Peyer's patch (tissue), 4 donors: ENCODE measurements around the gene PLCL2. TPM values are rescaled to one million over a fixed set of nuclear protein-coding genes. Genes with fewer than 3 reads are reported as not detected.
"Not testable (repeated sequence)": the region's sequence is repeated elsewhere in the genome, so short reads cannot be mapped to it uniquely, and the experiment has no call there.

Source experiments
- DNase-seq, 3 donors: peaks; one replicate each; pipeline ENCODE4 v3.0.0-alpha.2; 2017 to 2019
- H3K27ac ChIP-seq, 4 donors: fragments of 200-600 bp; sonication (generic); one replicate each; pipeline ENCODE4 v1.5.1; 2016 to 2019
- H3K27me3 ChIP-seq, 2 donors: fragments of 200-600 bp; sonication (generic); one replicate each; pipeline ENCODE4 v1.5.1; 2019
- H3K36me3 ChIP-seq, 3 donors: fragments of 200-600 bp; sonication (generic); one replicate each; pipeline ENCODE4 v1.5.1; 2016 to 2019
- H3K4me1 ChIP-seq, 4 donors: fragments of 200-600 bp; sonication (generic); one replicate each; pipeline ENCODE4 v1.5.1; 2016 to 2019
- H3K4me3 ChIP-seq, 4 donors: fragments of 200-600 bp; sonication (generic); 1 replicate in 3 of 4; 2 replicates in 1 of 4; pipeline ENCODE4 v1.5.1; 2016 to 2019; ENCODE audit warnings: mild to moderate bottlenecking in 1 of 4
- H3K9me3 ChIP-seq, 4 donors: fragments of 200-600 bp; sonication (generic); one replicate each; pipeline ENCODE4 v1.5.1; 2016 to 2019; ENCODE audit warnings: mild to moderate bottlenecking in 1 of 4
- CTCF ChIP-seq, 6 experiments: fragments of 450-650 bp in 4 of 6; fragments of 200-600 bp in 2 of 6; sonication (generic) in 1 of 6; IDR thresholded peaks; one replicate each; pipeline ENCODE4 v1.5.1; 2017 to 2019; ENCODE audit warnings: antibody characterized with exemption in 6 of 6, mild to moderate bottlenecking in 3 of 6, moderate library complexity in 1 of 6
- POLR2A ChIP-seq, 2 donors: fragments of 450-650 bp; IDR thresholded peaks; one replicate each; pipeline ENCODE4 v1.5.1; 2017; ENCODE audit warnings: antibody characterized with exemption in 2 of 2, mild to moderate bottlenecking in 2 of 2, moderate library complexity in 2 of 2
- total RNA-seq, 4 donors: library from RNA; depleted of rRNA; stranded (reverse); fragments of >200 nt; gene quantifications; one replicate each; pipeline ENCODE4 v1.1.0, GENCODE V29; 2016

The PLCL2 gene
- total RNA-seq, 4 donors from 2014 or later, result 21.8 to 39.6 (median 25.4) TPM

GRCh38 chr3:16960125-16960524, 75.4 kb downstream of the PLCL2 start:
- TF ChIP-seq POLR2A (IDR thresholded peaks at IDR 0.05) (no peak), CTCF (IDR thresholded peaks at IDR 0.05) (no peak)
- DNase-seq, result no peak
- no peak overlapping the region for H3K4me3 ChIP-seq
- no peak overlapping the region for H3K27ac ChIP-seq
- no peaks in the 10 kb centered on the region for H3K27me3 ChIP-seq
- no peaks in the 10 kb centered on the region for H3K9me3 ChIP-seq
- H3K36me3 ChIP-seq, result no peaks in the 10 kb centered on the region
- no peaks in the 10 kb centered on the region for H3K4me1 ChIP-seq

- Histone ChIP-seq H3K4me1 (no peaks in the 10 kb centered on the region), H3K27ac (no peak overlapping the region), H3K4me3 (no peak overlapping the region), H3K9me3 (no peaks in the 10 kb centered on the region), H3K27me3 (no peaks in the 10 kb centered on the region), H3K36me3 (no peaks in the 10 kb centered on the region)
- TF ChIP-seq CTCF (IDR thresholded peaks at IDR 0.05) (no peak), POLR2A (IDR thresholded peaks at IDR 0.05) (no peak)
- no peak for DNase-seq
Observed at GRCh38 chr3:16961621-16962205, 77.0 kb downstream of the PLCL2 start.

GRCh38 chr3:16975083-16975482, 90.3 kb downstream of the PLCL2 start:
- H3K27me3 ChIP-seq, result no peaks in the 10 kb centered on the region
- no peaks in the 10 kb centered on the region for H3K4me1 ChIP-seq
- no peaks in the 10 kb centered on the region for H3K9me3 ChIP-seq
- H3K4me3 ChIP-seq, result no peak overlapping the region
- no peaks in the 10 kb centered on the region for H3K36me3 ChIP-seq
- no peak for DNase-seq
- TF ChIP-seq CTCF (IDR thresholded peaks at IDR 0.05) (no peak), POLR2A (IDR thresholded peaks at IDR 0.05) (no peak)
- no peak overlapping the region for H3K27ac ChIP-seq

- Histone ChIP-seq H3K4me3 (no peak overlapping the region), H3K9me3 (no peaks in the 10 kb centered on the region), H3K27ac (no peak overlapping the region), H3K4me1 (no peaks in the 10 kb centered on the region), H3K27me3 (no peaks in the 10 kb centered on the region), H3K36me3 (no peaks in the 10 kb centered on the region)
- DNase-seq, result no peak
- TF ChIP-seq POLR2A (IDR thresholded peaks at IDR 0.05), result no peak
- no peak for TF ChIP-seq CTCF (IDR thresholded peaks at IDR 0.05)
Observed at GRCh38 chr3:16978234-16978920, 93.6 kb downstream of the PLCL2 start.

GRCh38 chr3:16978921-16979271, 94.1 kb downstream of the PLCL2 start:
- no peak overlapping the region for H3K27ac ChIP-seq
- H3K9me3 ChIP-seq, result no peaks in the 10 kb centered on the region
- no peak overlapping the region for H3K4me3 ChIP-seq
- no peak for DNase-seq
- H3K27me3 ChIP-seq, result no peaks in the 10 kb centered on the region
- no peaks in the 10 kb centered on the region for H3K4me1 ChIP-seq
- no peaks in the 10 kb centered on the region for H3K36me3 ChIP-seq
- TF ChIP-seq CTCF (IDR thresholded peaks at IDR 0.05) (no peak), POLR2A (IDR thresholded peaks at IDR 0.05) (no peak)

- H3K9me3 ChIP-seq, DNase-seq, H3K36me3 ChIP-seq: not testable (repeated sequence)
Observed at GRCh38 chr3:16979769-16980515, 95.2 kb downstream of the PLCL2 start.

GRCh38 chr3:16980526-16980925, 95.8 kb downstream of the PLCL2 start:
- not testable (repeated sequence) for H3K9me3 ChIP-seq, DNase-seq, H3K4me1 ChIP-seq, H3K4me3 ChIP-seq, H3K27me3 ChIP-seq, H3K36me3 ChIP-seq, H3K27ac ChIP-seq

More at GRCh38 chr3:16979769-16980515, 95.2 kb downstream of the PLCL2 start:
- not testable (repeated sequence) for H3K27me3 ChIP-seq, H3K4me3 ChIP-seq, H3K27ac ChIP-seq, H3K4me1 ChIP-seq
